HepG2 (cell line): Measurements from ENCODE around the gene RRBP1. TPM values are rescaled to one million over a fixed set of nuclear protein-coding genes. Genes with fewer than 3 reads are reported as not detected.

Experiments used
- KAT8 ChIP-seq: IDR thresholded peaks from 2 replicates; pipeline ENCODE4 v1.6.1; 2016; ENCODE audit warnings: missing genetic modification reagents, missing compliant biosample characterization
- KMT2A ChIP-seq: sonication (generic); formaldehyde crosslinking; IDR thresholded peaks from 2 replicates; pipeline ENCODE4 v1.4.0; 2020; ENCODE audit warnings: missing genetic modification reagents
- MTA1 ChIP-seq: sonication (generic); formaldehyde crosslinking; IDR thresholded peaks from 2 replicates; pipeline ENCODE4 v1.4.0; 2020; ENCODE audit warnings: missing genetic modification reagents, mild to moderate bottlenecking, borderline replicate concordance
- RARA ChIP-seq: IDR thresholded peaks from 2 replicates; pipeline ENCODE4 v1.6.1; 2016; ENCODE audit warnings: missing genetic modification reagents, missing compliant biosample characterization
- SAP130 ChIP-seq: IDR thresholded peaks from 2 replicates; pipeline ENCODE4 v1.6.1; 2016; ENCODE audit warnings: low read depth
- SIN3A ChIP-seq: IDR thresholded peaks from 2 replicates; pipeline ENCODE4 v1.6.1; 2011; ENCODE audit warnings: low read depth, mild to moderate bottlenecking, control low read depth, low read length, borderline replicate concordance
- TSC22D2 ChIP-seq: sonication (generic); formaldehyde crosslinking; IDR thresholded peaks from 2 replicates; pipeline ENCODE4 v1.5.1; 2020; ENCODE audit warnings: missing genetic modification reagents, mild to moderate bottlenecking, borderline replicate concordance
- ZNF607 ChIP-seq: sonication (generic); formaldehyde crosslinking; IDR thresholded peaks from 2 replicates; pipeline ENCODE4 v1.5.1; 2020; ENCODE audit warnings: missing genetic modification reagents, mild to moderate bottlenecking, borderline replicate concordance
- ZNF7 ChIP-seq: IDR thresholded peaks from 2 replicates; pipeline ENCODE4 v1.6.1; 2016; ENCODE audit warnings: missing biosample characterization, missing genetic modification reagents
- ZSCAN21 ChIP-seq: sonication (generic); formaldehyde crosslinking; IDR thresholded peaks from 2 replicates; pipeline ENCODE4 v1.8.0; 2022; ENCODE audit warnings: mild to moderate bottlenecking, missing genetic modification reagents, moderate library complexity, borderline replicate concordance
- polyA plus RNA-seq, 8 experiments: library from polyadenylated mRNA; depleted of rRNA in 3 of 8; stranded (reverse) in 7 of 8; unstranded in 1 of 8; fragments of >200 nt; fragmentation: Illumina TruSeq in 4 of 8; extraction: Trizol in 4 of 8; gene quantifications; 2 replicates each; pipeline versions ENCODE4 v1.2.1 to v1.2.3, GENCODE V29; 2011 to 2016; ENCODE audit warnings: low read depth in 4 of 8, missing spikeins in 1 of 8, mixed read lengths in 1 of 8; ENCODE audit not compliant: insufficient read depth in 1 of 8
- total RNA-seq, 5 experiments: library from RNA; depleted of rRNA; stranded (reverse); fragments of >200 nt; fragmentation: Illumina TruSeq; extraction: Trizol; gene quantifications; 2 replicates each; pipeline ENCODE4 v1.2.3, GENCODE V29; 2016; ENCODE audit warnings: low read depth in 1 of 5
- TF ChIP-seq, protein P1 (sequence below): IDR thresholded peaks from 2 replicates; pipeline ENCODE4 v1.6.1; 2016; ENCODE audit warnings: low read depth, missing genetic modification reagents, missing compliant biosample characterization
- TF ChIP-seq, protein P2 (sequence below): sonication (generic); formaldehyde crosslinking; IDR thresholded peaks from 2 replicates; pipeline ENCODE4 v1.4.0; 2020; ENCODE audit warnings: missing genetic modification reagents
- TF ChIP-seq, protein P3 (sequence below): sonication (generic); formaldehyde crosslinking; IDR thresholded peaks from 2 replicates; pipeline ENCODE4 v1.4.0; 2020; ENCODE audit warnings: low read depth, missing genetic modification reagents

The RRBP1 gene
- total and polyA plus RNA-seq, 2 of the 13 experiments (the other 11 are each of a cell fraction or from before 2014, with no cell fraction given) = 150 to 222 TPM

DNA sequence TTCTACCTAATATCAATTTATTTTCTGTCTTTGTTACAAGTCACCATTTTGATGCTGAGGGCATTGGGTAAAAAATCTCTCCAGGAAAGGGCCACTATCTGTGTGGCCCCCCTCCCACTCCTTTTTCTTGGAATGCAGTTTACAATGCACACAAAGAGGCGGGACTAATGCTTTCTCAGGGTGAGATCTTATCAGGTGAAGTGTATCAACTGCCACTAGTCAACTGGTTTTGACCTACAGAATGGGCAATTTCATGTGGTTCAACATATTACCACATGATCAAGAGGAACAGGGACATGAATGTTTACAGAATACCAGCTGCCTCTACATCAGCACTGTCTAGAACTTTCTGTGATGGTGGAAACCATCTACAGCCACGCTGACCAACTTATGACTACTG, 3.7 kb downstream of the RRBP1 start (continued):
- TF ChIP-seq, protein P1, sequence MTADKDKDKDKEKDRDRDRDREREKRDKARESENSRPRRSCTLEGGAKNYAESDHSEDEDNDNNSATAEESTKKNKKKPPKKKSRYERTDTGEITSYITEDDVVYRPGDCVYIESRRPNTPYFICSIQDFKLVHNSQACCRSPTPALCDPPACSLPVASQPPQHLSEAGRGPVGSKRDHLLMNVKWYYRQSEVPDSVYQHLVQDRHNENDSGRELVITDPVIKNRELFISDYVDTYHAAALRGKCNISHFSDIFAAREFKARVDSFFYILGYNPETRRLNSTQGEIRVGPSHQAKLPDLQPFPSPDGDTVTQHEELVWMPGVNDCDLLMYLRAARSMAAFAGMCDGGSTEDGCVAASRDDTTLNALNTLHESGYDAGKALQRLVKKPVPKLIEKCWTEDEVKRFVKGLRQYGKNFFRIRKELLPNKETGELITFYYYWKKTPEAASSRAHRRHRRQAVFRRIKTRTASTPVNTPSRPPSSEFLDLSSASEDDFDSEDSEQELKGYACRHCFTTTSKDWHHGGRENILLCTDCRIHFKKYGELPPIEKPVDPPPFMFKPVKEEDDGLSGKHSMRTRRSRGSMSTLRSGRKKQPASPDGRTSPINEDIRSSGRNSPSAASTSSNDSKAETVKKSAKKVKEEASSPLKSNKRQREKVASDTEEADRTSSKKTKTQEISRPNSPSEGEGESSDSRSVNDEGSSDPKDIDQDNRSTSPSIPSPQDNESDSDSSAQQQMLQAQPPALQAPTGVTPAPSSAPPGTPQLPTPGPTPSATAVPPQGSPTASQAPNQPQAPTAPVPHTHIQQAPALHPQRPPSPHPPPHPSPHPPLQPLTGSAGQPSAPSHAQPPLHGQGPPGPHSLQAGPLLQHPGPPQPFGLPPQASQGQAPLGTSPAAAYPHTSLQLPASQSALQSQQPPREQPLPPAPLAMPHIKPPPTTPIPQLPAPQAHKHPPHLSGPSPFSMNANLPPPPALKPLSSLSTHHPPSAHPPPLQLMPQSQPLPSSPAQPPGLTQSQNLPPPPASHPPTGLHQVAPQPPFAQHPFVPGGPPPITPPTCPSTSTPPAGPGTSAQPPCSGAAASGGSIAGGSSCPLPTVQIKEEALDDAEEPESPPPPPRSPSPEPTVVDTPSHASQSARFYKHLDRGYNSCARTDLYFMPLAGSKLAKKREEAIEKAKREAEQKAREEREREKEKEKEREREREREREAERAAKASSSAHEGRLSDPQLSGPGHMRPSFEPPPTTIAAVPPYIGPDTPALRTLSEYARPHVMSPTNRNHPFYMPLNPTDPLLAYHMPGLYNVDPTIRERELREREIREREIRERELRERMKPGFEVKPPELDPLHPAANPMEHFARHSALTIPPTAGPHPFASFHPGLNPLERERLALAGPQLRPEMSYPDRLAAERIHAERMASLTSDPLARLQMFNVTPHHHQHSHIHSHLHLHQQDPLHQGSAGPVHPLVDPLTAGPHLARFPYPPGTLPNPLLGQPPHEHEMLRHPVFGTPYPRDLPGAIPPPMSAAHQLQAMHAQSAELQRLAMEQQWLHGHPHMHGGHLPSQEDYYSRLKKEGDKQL (CRISPR knock-in tag) = no peak
- no peak for TF ChIP-seq TSC22D2 (CRISPR knock-in tag)
- TF ChIP-seq MTA1 = no peak
- 0 out of 2 replicates have a peak, but pooled peaks have one; percentile 7 for TF ChIP-seq SAP130 (CRISPR knock-in tag)
- TF ChIP-seq KMT2A (CRISPR knock-in tag) = no peak
- no peak for TF ChIP-seq ZSCAN21 (CRISPR knock-in tag)
- no peak for TF ChIP-seq ZNF607
- TF ChIP-seq, protein P2, sequence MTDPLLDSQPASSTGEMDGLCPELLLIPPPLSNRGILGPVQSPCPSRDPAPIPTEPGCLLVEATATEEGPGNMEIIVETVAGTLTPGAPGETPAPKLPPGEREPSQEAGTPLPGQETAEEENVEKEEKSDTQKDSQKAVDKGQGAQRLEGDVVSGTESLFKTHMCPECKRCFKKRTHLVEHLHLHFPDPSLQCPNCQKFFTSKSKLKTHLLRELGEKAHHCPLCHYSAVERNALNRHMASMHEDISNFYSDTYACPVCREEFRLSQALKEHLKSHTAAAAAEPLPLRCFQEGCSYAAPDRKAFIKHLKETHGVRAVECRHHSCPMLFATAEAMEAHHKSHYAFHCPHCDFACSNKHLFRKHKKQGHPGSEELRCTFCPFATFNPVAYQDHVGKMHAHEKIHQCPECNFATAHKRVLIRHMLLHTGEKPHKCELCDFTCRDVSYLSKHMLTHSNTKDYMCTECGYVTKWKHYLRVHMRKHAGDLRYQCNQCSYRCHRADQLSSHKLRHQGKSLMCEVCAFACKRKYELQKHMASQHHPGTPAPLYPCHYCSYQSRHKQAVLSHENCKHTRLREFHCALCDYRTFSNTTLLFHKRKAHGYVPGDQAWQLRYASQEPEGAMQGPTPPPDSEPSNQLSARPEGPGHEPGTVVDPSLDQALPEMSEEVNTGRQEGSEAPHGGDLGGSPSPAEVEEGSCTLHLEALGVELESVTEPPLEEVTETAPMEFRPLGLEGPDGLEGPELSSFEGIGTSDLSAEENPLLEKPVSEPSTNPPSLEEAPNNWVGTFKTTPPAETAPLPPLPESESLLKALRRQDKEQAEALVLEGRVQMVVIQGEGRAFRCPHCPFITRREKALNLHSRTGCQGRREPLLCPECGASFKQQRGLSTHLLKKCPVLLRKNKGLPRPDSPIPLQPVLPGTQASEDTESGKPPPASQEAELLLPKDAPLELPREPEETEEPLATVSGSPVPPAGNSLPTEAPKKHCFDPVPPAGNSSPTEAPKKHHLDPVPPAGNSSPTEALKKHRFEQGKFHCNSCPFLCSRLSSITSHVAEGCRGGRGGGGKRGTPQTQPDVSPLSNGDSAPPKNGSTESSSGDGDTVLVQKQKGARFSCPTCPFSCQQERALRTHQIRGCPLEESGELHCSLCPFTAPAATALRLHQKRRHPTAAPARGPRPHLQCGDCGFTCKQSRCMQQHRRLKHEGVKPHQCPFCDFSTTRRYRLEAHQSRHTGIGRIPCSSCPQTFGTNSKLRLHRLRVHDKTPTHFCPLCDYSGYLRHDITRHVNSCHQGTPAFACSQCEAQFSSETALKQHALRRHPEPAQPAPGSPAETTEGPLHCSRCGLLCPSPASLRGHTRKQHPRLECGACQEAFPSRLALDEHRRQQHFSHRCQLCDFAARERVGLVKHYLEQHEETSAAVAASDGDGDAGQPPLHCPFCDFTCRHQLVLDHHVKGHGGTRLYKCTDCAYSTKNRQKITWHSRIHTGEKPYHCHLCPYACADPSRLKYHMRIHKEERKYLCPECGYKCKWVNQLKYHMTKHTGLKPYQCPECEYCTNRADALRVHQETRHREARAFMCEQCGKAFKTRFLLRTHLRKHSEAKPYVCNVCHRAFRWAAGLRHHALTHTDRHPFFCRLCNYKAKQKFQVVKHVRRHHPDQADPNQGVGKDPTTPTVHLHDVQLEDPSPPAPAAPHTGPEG (CRISPR knock-in tag) = no peak
- TF ChIP-seq ZNF7 = no peak
- no peak for TF ChIP-seq KAT8 (CRISPR knock-in tag)
- TF ChIP-seq, protein P3, sequence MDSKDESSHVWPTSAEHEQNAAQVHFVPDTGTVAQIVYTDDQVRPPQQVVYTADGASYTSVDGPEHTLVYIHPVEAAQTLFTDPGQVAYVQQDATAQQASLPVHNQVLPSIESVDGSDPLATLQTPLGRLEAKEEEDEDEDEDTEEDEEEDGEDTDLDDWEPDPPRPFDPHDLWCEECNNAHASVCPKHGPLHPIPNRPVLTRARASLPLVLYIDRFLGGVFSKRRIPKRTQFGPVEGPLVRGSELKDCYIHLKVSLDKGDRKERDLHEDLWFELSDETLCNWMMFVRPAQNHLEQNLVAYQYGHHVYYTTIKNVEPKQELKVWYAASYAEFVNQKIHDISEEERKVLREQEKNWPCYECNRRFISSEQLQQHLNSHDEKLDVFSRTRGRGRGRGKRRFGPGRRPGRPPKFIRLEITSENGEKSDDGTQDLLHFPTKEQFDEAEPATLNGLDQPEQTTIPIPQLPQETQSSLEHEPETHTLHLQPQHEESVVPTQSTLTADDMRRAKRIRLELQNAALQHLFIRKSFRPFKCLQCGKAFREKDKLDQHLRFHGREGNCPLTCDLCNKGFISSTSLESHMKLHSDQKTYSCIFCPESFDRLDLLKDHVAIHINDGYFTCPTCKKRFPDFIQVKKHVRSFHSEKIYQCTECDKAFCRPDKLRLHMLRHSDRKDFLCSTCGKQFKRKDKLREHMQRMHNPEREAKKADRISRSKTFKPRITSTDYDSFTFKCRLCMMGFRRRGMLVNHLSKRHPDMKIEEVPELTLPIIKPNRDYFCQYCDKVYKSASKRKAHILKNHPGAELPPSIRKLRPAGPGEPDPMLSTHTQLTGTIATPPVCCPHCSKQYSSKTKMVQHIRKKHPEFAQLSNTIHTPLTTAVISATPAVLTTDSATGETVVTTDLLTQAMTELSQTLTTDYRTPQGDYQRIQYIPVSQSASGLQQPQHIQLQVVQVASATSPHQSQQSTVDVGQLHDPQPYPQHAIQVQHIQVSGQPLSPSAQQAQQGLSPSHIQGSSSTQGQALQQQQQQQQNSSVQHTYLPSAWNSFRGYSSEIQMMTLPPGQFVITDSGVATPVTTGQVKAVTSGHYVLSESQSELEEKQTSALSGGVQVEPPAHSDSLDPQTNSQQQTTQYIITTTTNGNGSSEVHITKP (CRISPR knock-in tag) = no peak
- TF ChIP-seq RARA (CRISPR knock-in tag) = peak; percentile 46; the same call in 1 of the 2 replicates
- no peak for TF ChIP-seq SIN3A
